ENCODE data around the gene SNX12.
"Not testable (repeated sequence)": the region's sequence is repeated elsewhere in the genome, so short reads cannot be mapped to it uniquely, and the experiment has no call there.

The SNX12 gene

GRCh38 chrX:71085900-71086299 is 17.8 kb upstream of the SNX12 start:
- DNase-seq = no peak

- DNase-seq = no peak
Observed at GRCh38 chrX:71082822-71083221, 14.7 kb upstream of the SNX12 start.

- DNase-seq = no peak
Observed at GRCh38 chrX:71082124-71082647, 14.1 kb upstream of the SNX12 start.

GRCh38 chrX:71081330-71082123 is 13.4 kb upstream of the SNX12 start:
- DNase-seq = no peak

GRCh38 chrX:71070531-71070930 is 2.4 kb upstream of the SNX12 start:
- no peak for DNase-seq

GRCh38 chrX:71067712-71068043 is 456 bp downstream of the SNX12 start:
- peak; percentile 33 for DNase-seq

- no peak for DNase-seq
Observed at GRCh38 chrX:71067089-71067488, 1.0 kb downstream of the SNX12 start.

GRCh38 chrX:71060127-71060526 is 8.0 kb downstream of the SNX12 start:
- no peak for DNase-seq

GRCh38 chrX:71057848-71058530 is 10.1 kb downstream of the SNX12 start:
- no peak for DNase-seq

GRCh38 chrX:71056867-71057266 is 11.3 kb downstream of the SNX12 start:
- no peak for DNase-seq

GRCh38 chrX:71053217-71053621 is 14.9 kb downstream of the SNX12 start:
- DNase-seq = peak; percentile 57

GRCh38 chrX:71052721-71053120 is 15.4 kb downstream of the SNX12 start:
- no peak for DNase-seq

- DNase-seq = not testable (repeated sequence)
Observed at GRCh38 chrX:71047891-71048290, 20.2 kb downstream of the SNX12 start.

GRCh38 chrX:71017396-71017939 is 50.7 kb downstream of the SNX12 start:
- no peak for DNase-seq
